GM19438 (cell line): ENCODE results near the gene SARM1.
"Not testable (repeated sequence)": the region's sequence is repeated elsewhere in the genome, so short reads cannot be mapped to it uniquely, and the experiment has no call there.

Experiments
- ATAC-seq: cut with Tn5 transposase; IDR thresholded peaks from one replicate; pipeline ENCODE4 v1.9.1; 2021; ENCODE audit warnings: low read depth; ENCODE audit not compliant: unreplicated experiment

SARM1 gene

DNA sequence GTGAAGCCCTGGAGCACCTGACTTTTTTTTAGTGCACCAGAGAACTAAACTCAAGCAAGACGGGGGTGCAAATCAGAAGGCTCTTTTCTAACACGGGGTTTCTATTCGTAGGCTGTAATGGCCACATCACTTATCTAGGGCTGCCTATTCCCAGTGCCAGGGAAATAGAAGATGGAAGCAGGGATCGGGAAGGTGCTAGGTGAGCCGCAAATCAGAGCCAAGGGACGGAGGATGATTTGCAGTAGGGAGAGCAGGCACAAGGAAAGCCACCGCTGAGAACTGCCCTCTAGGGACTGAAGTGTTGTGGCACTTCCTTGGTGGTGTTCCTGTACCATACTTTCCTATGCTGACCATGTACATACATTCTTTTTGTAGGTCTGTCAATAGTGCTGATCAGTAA is 42.3 kb downstream of the SARM1 start:
- no peak for ATAC-seq

GRCh38 chr17:28415886-28416285 is 44.4 kb downstream of the SARM1 start:
- no peak for ATAC-seq

DNA sequence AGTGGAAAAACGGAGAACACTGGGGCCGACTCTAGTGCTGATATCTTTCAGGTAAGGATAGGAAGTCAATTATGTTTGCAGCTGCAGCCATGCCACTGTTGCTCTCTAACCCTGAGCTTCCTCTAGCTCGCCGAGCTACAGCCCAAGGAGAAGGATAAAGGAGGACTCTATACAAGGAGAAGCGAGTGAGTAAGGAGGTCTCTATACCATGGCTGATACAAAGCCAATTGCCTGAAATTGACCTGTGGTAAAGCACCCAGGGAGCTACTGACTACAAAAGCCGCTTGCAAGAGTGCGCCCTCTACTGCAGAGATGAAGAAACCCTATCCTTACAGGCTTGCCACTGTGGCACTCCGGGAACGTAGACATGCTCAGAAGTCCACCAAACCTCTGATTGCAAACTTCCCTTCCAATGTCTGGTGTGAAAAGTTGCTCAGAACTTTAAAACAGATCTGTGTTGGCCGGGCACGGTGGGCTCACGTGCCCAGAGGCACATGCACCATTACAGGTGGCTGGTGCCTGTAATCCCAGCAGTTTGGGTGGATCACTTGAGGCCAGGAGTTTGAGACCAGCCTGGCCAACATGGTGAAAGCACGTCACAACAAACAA is 45.3 kb downstream of the SARM1 start:
- no peak for ATAC-seq

- ATAC-seq = no peak
These were observed 50.4 kb downstream of the SARM1 start for GRCh38 chr17:28421787-28422305.

DNA sequence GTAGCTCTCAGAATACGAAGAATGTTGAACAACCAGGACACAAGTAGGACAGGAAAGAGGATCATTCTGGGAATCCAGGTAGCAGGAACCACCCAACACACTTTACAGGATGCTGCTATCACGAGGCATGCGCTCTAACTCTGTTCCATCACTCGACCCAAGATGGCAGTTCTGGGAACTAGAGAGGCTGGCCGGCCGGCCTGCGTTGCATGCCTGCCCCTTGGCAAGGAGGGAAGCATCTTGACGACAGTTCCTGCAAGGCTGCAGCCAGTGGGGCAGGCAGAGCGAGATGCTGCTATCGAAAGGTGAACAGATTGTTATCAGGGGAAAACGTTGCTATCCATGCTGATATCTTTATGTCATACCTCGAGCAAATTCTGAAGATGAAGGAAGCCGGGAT is 53.7 kb downstream of the SARM1 start:
- ATAC-seq = no peak

- no peak for ATAC-seq
These were observed 54.6 kb downstream of the SARM1 start for GRCh38 chr17:28426081-28426519.

GRCh38 chr17:28427371-28427770 is 55.9 kb downstream of the SARM1 start:
- ATAC-seq = no peak

DNA sequence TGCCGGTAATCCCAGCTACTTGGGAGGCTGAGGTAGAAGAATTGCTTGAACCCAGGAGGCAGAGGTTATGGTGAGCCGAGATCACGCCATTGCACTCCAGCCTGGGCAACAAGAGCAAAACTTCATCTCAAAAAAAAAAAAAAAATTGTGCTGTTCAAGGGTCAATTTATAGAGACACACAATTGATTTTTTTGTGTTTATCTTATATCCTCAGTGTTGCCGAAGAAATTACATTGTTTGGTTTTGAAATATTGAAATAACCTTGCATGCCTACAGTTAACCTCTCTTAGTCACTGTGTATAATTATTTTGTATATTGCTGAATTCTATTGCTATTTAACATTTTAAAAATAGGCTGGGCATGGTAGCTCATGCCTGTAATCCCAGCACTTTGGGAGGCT is 56.5 kb downstream of the SARM1 start:
- not testable (repeated sequence) for ATAC-seq

DNA sequence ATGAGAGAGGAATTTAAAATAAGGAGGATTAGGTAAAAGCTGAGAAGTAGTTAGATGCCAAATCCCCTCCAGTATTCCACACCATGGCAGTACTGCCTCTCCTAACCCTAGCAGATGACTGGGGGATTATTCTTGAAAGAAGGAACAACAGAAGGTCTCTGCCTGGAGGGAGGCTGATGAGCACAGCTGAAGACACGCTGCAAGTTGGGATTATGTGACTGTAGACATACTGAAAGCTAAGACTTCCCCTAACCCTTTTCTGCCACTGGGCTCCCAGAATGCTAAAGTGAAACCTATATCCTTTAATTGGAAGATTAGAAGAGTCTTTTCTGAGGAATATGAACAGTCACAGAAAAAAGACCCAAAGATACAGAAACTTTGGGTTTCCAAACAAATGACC is 62.2 kb downstream of the SARM1 start:
- ATAC-seq = no peak

GRCh38 chr17:28434326-28434725 is 62.8 kb downstream of the SARM1 start:
- not testable (repeated sequence) for ATAC-seq

DNA sequence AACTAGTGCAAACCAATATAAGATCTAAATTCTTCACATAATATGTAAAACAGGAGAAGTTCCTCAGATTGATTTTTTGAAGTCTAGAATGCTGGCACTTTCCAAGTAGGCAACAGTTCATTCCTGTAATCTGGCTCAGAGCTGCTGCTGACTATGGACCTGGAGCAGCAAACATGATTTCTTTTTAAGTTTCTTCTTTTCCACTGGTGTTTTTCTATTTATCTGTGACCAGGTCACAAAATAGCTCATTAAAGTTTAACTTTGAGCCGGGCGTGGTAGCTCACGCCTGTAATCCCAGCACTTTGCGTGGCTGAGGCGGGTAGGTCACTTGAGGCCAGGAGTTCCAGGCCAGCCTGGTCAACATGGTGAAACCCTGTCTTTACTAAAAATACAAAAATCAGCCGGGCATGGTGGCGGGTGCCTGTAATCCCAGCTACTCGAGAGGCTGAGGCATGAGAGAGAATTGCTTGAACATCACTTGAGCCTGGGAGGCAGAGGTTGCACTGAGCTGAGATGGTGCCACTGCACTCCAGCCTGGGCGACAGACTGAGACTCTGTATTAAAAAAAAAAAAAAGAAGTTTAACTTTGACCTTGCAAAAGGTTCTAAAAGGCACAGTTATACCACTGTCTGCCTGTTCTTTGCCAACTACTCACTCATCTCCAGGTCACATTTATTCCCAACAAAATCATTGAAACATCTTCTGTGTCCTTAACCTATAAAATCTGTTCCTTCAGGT is 72.6 kb downstream of the SARM1 start:
- ATAC-seq = no peak

- no peak for ATAC-seq
These were observed 75.4 kb downstream of the SARM1 start for GRCh38 chr17:28446716-28447395.

DNA sequence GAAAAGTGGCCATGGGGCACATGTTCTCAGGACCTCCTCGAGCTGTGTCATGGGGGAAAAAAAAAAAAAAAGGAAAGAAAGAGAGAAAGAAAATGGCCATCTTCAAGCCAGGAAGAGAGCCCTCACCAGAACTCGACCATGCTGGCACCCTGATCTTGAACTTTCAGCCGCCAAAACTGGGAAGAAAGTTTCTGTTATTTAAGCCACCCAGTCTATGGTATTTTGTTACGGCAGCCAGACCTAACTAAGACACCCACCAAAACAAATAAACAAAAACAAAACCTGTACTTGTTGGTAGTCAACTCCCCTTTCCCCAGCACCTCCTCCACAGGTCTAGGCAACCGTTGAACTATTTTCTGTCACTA is 75.9 kb downstream of the SARM1 start:
- ATAC-seq = no peak

DNA sequence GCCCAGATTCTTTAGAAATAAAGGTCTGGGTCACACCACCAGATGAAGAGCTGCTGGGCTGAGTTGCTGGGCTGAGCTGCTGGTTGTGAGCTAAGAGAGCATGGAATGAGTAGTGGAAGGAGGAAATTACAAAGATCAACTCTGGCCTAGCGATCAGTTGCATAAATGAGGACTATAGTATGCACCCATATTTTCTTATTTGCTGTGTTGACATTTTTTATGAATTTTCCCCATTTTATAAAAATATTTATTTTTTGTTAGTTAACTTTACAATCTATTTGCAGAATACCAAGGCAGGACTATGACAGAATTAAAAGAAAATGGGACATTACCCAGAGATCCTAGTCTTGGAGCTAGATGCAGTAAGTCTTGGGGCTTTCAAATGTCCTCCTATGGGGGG is 78.4 kb downstream of the SARM1 start:
- no peak for ATAC-seq
